GM12891 (cell line): Measurements from ENCODE around the gene CYB561D1.

Experiments used
- DNase-seq: peaks from one replicate; pipeline ENCODE4 v3.0.0; 2011; ENCODE audit warnings: low spot score; ENCODE audit not compliant: insufficient read length
- FAIRE-seq: peaks from 2 replicates; lab custom pipeline; 2011; peaks lifted over from hg19 to GRCh38; lab: Jason Lieb, UNC
- PAX5 ChIP-seq: IDR thresholded peaks from 2 replicates; pipeline ENCODE4 v1.6.1; 2011; ENCODE audit warnings: low read length, moderate library complexity, mild to moderate bottlenecking; ENCODE audit not compliant: insufficient read depth, severe bottlenecking
- POLR2A ChIP-seq: IDR thresholded peaks from 2 replicates; pipeline ENCODE4 v1.6.1; 2011; ENCODE audit warnings: low read depth, low read length, control low read depth
- POLR2AphosphoS5 ChIP-seq: IDR thresholded peaks from 2 replicates; pipeline ENCODE4 v1.6.1; 2011; ENCODE audit warnings: low read depth, low read length, control low read depth
- POU2F2 ChIP-seq: IDR thresholded peaks from 2 replicates; pipeline ENCODE4 v1.6.1; 2011; ENCODE audit warnings: low read depth, mild to moderate bottlenecking, control low read depth, low read length, moderate library complexity
- SPI1 ChIP-seq: IDR thresholded peaks from 2 replicates; pipeline ENCODE4 v1.6.1; 2011; ENCODE audit warnings: low read depth, low read length, control low read depth
- TAF1 ChIP-seq: IDR thresholded peaks from 2 replicates; pipeline ENCODE4 v1.6.1; 2011; ENCODE audit warnings: low read depth, low read length, control low read depth

Gene CYB561D1

DNA sequence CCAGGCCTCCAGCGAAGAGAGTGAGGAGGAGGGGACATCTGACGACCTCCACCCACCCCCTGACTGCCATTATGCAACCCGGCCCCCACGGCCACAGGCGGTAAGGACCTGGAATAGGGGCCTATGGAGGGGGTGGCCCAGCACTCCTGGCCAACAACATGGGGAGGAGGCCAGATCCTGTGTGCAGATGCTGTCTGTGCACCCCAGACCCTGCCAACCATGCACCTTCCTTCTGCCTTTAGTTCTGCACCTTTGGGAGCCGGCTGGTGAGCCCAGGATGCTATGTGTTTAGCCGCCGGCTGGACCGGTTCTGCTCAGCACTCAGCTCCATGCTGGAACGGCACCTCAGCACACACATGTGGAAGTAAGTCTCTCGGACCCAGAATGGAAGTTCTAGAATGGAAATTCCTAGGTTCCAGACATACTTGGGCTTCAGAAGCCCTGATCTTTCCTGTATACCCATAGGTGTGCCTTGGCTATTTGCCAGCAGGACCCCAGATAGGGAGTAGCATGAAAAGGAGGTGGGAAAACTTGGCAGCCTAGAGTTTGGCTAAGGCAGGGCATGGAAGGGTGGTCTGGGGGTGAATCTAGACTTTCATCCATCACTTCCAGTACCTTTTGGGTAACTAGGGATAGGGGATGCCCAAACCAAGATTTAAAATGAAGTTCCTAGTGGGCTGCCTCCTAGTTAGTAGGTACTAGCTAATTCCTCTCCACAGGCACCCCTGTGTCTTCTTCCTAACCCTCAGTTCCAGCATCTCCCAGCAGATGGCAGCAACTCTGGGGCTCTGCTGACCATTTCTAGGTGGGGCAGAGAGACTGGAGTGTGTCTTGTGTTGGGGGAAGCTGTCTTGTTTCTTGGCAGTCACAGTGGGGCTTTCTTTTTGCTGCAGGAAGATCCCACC lies 3.6 kb upstream of the CYB561D1 start:
- TF ChIP-seq POLR2AphosphoS5 = no peak
- no peak for TF ChIP-seq PAX5
- no peak for TF ChIP-seq SPI1
- no peak for TF ChIP-seq TAF1
- no peak for TF ChIP-seq POLR2A
- TF ChIP-seq POU2F2 = no peak
- FAIRE-seq = peak; percentile 38
- DNase-seq = peak; percentile 63

DNA sequence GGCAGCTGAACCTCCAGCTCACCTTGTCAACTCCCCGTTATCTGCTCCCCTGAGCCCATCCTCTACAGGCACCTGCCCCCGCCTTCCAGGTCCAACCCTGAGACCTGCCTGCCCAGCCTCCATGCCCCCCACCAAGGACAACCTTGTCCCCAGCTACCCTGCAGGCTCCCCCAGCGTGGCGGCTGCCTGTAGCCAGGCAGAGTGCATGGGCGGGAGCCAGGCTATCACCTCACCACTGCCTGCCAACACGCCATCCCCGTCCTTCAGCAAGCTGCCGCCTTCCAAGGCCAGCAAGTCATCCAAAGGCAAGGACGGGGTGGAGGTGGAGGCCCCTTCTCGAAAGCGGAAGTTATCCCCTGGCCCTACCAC lies 3.0 kb upstream of the CYB561D1 start:
- TF ChIP-seq POU2F2 (no peak), TAF1 (no peak), POLR2AphosphoS5 (no peak), SPI1 (no peak), PAX5 (no peak), POLR2A (no peak)
- no peak for FAIRE-seq
- DNase-seq = no peak

DNA sequence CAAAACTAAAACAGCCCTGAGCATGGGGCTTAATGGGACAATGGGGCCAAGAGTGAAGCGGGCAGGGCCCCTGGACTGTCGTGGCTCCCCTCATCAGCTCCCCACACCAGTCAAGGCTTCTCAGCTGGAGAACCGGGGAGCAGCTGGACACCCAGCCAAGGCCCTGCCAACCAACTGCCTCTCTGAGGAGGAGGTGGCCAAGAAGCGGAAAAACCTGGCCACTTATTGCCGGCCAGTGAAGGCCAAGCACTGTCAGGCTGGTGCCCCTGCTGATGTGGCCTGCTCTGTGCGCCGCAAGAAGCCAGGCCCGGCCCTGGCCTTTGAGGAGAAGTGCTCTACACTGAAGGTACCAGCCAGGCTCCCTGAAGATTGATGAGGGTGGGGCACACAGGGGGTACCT lies 2.5 kb upstream of the CYB561D1 start:
- TF ChIP-seq POLR2AphosphoS5 = no peak
- TF ChIP-seq POLR2A = no peak
- TF ChIP-seq SPI1 = no peak
- no peak for TF ChIP-seq POU2F2
- no peak for TF ChIP-seq PAX5
- no peak for TF ChIP-seq TAF1
- FAIRE-seq = no peak
- no peak for DNase-seq

DNA sequence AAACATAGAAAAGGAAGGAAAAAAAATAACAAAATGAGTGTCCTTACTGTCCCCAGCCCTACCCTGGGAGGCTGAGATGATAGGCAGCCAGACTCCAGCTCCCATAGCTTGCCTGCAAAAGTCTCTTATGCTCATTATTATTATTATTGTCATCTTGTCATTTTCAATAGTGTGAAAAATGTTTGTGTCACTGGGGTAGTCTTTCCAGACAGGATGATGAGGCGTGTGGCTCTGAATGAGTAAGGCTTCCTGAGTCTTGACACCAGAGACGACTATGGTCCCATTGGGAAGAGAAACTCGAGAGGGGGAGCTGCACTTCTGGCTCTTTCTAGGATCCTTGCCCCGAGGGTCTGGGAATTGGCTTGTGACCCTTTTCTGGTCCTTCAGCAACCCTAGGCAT lies 1.1 kb upstream of the CYB561D1 start:
- no peak for FAIRE-seq
- no peak for TF ChIP-seq POLR2A
- no peak for TF ChIP-seq POU2F2
- no peak for DNase-seq

DNA sequence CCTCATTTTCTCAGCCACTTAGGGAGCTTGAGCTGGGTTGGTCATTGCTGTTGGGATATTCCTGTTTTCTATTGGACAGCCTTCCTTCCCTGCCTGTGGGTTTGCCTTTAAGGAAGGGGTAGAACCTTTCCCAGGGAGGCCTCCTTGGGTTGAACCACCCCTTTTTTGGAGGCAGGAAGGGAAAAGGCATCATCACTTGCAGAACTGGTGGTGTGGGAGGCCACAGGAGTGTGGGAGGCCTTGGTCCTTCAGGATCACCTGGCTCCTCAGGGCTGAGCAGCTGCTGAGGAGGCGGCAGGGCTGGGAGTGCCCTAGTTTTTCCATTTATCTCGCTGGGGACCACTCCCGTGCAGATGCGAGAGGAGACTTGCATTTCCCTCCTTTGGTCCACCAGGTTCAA lies 667 bp upstream of the CYB561D1 start:
- FAIRE-seq = no peak
- no peak for DNase-seq
- TF ChIP-seq SPI1 = no peak
- TF ChIP-seq PAX5 = no peak
- no peak for TF ChIP-seq TAF1
- no peak for TF ChIP-seq POLR2AphosphoS5
- TF ChIP-seq POU2F2 = no peak
- no peak for TF ChIP-seq POLR2A

DNA sequence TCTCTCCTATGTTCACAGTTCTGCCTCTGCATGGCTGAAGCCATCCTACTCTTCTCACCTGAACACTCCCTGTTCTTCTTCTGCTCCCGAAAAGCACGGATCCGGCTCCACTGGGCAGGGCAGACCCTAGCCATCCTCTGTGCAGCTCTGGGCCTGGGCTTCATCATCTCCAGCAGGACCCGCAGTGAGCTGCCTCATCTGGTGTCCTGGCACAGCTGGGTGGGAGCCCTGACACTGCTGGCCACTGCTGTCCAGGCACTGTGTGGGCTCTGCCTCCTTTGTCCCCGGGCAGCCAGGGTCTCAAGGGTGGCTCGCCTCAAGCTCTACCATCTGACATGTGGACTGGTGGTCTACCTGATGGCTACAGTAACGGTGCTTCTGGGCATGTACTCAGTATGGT lies 1.8 kb downstream of the CYB561D1 start:
- DNase-seq (no peak), FAIRE-seq (no peak)
- TF ChIP-seq SPI1 (no peak), POLR2AphosphoS5 (no peak), PAX5 (no peak), POU2F2 (no peak), POLR2A (no peak)

DNA sequence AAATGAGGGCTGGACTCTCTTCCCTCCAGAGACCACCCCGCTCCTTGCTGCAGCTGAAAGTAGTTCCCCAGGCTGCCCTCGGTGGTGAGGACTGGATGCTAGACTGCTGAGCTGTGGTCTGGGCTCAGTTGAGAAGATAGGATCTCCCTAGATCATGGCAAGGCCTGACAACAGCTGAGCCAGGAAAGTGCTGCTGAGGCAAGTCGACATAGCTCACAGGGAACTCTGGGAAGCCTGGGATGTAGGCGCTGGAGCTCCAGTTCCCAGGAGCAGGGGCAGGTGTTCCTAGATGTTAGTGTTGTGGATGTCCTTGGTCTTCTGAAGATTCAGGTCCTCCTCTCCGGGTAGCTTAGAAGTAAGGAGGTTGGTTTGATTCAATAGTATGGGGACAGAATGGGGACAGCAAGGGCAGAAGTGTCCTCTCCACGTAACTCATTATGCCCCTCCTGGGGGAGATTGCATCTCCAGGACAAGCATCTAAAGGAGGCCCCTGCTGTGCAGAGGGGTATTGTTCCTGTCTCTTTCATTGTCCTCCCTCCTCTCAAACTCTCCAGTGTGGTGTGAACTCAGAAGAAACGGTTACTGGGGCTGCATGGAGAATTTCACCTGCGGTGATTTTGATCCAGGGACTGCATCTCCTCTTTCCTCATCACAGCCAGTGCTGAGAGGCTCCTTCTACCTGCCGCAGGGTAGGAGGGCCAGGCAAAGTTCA lies 3.7 kb downstream of the CYB561D1 start:
- FAIRE-seq (no peak), DNase-seq (no peak)
- TF ChIP-seq POLR2AphosphoS5 (no peak), TAF1 (no peak), POLR2A (no peak), POU2F2 (no peak), SPI1 (no peak), PAX5 (no peak)

DNA sequence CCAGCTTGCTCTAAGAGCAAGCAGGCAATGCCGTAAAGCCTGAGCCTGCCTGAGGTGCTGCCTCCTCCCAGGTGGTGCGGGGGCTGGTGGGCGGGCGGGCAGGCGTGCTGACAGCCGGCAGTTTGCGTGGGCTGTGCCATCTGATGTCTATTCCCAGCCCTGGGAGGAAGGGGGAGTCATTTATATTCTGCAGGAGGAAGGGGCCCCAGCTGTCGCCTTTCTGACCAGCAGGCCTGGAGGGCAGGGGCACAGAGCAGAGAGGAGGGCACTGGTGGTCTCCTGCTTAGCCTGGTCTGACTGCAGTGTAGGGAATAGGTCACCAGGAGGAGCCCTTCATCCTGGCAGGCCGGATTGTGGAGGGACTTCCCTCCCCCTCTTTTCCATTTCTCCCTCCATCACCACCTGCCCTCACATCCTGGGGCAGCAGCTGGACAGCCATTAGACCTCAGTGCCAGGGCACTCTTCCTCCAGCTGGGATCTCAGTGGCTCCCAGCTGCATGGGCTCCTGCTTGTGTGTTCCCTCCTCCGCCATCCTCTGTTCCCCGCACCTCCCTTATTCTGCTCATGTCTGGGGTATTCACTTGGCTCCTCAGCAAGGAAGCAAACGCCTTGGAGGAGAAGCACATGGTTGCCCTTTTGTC lies 4.4 kb downstream of the CYB561D1 start:
- TF ChIP-seq POU2F2 (no peak), SPI1 (no peak)
- DNase-seq (no peak), FAIRE-seq (no peak)

DNA sequence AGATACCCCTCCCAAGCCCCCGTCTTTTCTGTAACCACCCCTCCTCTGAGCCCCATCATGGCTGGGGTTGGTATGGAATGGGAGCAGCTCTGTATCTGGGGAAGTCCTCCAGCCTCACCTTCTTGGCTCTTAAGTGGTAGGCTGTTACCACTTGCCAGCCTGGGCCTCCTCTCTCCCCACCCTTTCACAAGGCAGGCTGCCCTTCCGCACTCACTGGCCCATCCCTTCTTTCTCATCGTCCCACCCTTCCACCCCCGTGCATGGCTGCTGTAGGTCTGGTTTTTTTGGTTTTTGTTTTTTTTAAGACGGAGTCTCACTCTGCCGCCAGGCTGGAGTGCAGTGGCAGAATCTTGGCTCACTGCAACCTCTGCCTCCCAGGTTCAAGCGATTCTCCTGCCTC lies 5.2 kb downstream of the CYB561D1 start:
- DNase-seq = no peak
- FAIRE-seq = no peak
- TF ChIP-seq POLR2A (no peak), POU2F2 (no peak), TAF1 (no peak), SPI1 (no peak), POLR2AphosphoS5 (no peak), PAX5 (no peak)
